Adrenal gland (tissue), 12 donors: ENCODE data around the gene MRFAP1. TPM values are rescaled to one million over a fixed set of nuclear protein-coding genes. Genes with fewer than 3 reads are reported as not detected.

ENCODE experiments used
- DNase-seq, 7 donors: peaks; one replicate each; pipeline ENCODE4 v3.0.0-alpha.2; 2019 to 2020
- H3K27ac ChIP-seq, 5 donors: fragments of 200-600 bp; sonication (generic) in 4 of 5; 1 replicate in 3 of 5; 2 replicates in 2 of 5; pipeline versions ENCODE4 v1.5.1 to v1.8.0; 2016 to 2020; ENCODE audit warnings: mild to moderate bottlenecking in 1 of 5
- H3K27me3 ChIP-seq: fragments of 200-600 bp; 2 replicates; pipeline ENCODE4 v1.8.0; 2021
- H3K36me3 ChIP-seq, 2 donors: fragments of 200-600 bp; replicated peaks in 1 of 2; 1 replicate in 1 of 2; 2 replicates in 1 of 2; pipeline versions ENCODE4 v1.5.1 to v1.8.0; 2018 to 2022
- H3K4me1 ChIP-seq, 2 donors: fragments of 200-600 bp; replicated peaks in 1 of 2; 1 replicate in 1 of 2; 2 replicates in 1 of 2; pipeline versions ENCODE4 v1.5.1 to v1.8.0; 2018 to 2021
- H3K4me3 ChIP-seq, 4 donors: fragments of 200-600 bp; sonication (generic) in 3 of 4; one replicate each; pipeline ENCODE4 v1.5.1; 2016 to 2018
- H3K9me3 ChIP-seq, 3 donors: fragments of 200-600 bp; sonication (generic) in 1 of 3; replicated peaks in 1 of 3; 1 replicate in 2 of 3; 2 replicates in 1 of 3; pipeline versions ENCODE4 v1.5.1 to v1.8.0; 2016 to 2021
- POLR2A ChIP-seq, 2 donors: fragments of 450-650 bp; IDR thresholded peaks; one replicate each; pipeline ENCODE4 v1.6.1; 2017; ENCODE audit warnings: antibody characterized with exemption in 2 of 2, mild to moderate bottlenecking in 2 of 2, moderate library complexity in 1 of 2
- WGBS, 4 donors: extraction: QIAGEN DNeasy Blood & Tissue Kit in 2 of 4; methylation state at CpG; one replicate each; pipeline versions ENCODE4 v1.1.5 to v1.1.7; 2013 to 2017; 5-methylcytosine and 5-hydroxymethylcytosine counted together
- intact Hi-C, 2 donors: fragments of 100-400 bp; cut with DNase I; formaldehyde crosslinking; loops; one replicate each; pipeline versions ENCODE4 v1.14.1 to v1.15.0; 2022 to 2023
- polyA plus RNA-seq, 3 donors: library from polyadenylated mRNA; stranded (reverse); fragments of 200-250 nt in 2 of 3; fragments of 350-450 nt in 1 of 3; fragmentation: Illumina TruSeq in 1 of 3; extraction: RNeasy Lipid Tissue Mini Kit (QIAGEN cat#74804) in 1 of 3; gene quantifications; one replicate each; pipeline ENCODE4 v1.2.3, GENCODE V29; 2013 to 2014
- total RNA-seq, 9 donors: library from RNA; depleted of rRNA in 4 of 9; stranded (reverse); fragments of >200 nt in 4 of 9; fragments of 120-200 nt in 1 of 9; fragmentation: NEBNext Ultra II Directional in 1 of 9; extraction: Animal tissue kit (Norgen Biotek cat#: 25700) in 1 of 9; gene quantifications; one replicate each; pipeline versions ENCODE4 v1.1.0 to v1.2.4, GENCODE V29; 2013 to 2023
- TF ChIP-seq, protein P1 (sequence below), 6 experiments: fragments of 450-650 bp in 4 of 6; fragments of 200-600 bp in 2 of 6; sonication (generic) in 1 of 6; IDR thresholded peaks; 1 replicate in 5 of 6; 2 replicates in 1 of 6; pipeline versions ENCODE4 v1.5.1 to v1.8.0; 2016 to 2021; ENCODE audit warnings: antibody characterized with exemption in 6 of 6, mild to moderate bottlenecking in 2 of 6, moderate library complexity in 1 of 6
- donor health status: healthy with polysubstance abuse.
- donor health status: Bipolar disorder and iron deficiency.
- donor health status: DM: yes; HTN: yes; CAD: no.
- donor health status: DM: no; HTN: no; CAD: no.
- donor health status: DM: no; HTN: no; CAD: no.
- donor health status: DM: yes; HTN: yes; CAD: no.

Gene MRFAP1
- total and polyA plus RNA-seq, 12 donors = 161 to 618 (median 329) TPM

GRCh38 chr4:6601661-6602250 lies 38.7 kb upstream of the MRFAP1 start:
- Histone ChIP-seq H3K9me3 (peaks cover 0 to 3% (median 0%) of the 10 kb centered on the region in 3 donors), H3K27ac (no peak overlapping the region), H3K4me1 (no peaks in the 10 kb centered on the region), H3K27me3 (no peaks in the 10 kb centered on the region), H3K4me3 (no peak overlapping the region), H3K36me3 (peaks cover 0 to 24% of the 10 kb centered on the region in 2 donors)
- TF ChIP-seq, protein P1, sequence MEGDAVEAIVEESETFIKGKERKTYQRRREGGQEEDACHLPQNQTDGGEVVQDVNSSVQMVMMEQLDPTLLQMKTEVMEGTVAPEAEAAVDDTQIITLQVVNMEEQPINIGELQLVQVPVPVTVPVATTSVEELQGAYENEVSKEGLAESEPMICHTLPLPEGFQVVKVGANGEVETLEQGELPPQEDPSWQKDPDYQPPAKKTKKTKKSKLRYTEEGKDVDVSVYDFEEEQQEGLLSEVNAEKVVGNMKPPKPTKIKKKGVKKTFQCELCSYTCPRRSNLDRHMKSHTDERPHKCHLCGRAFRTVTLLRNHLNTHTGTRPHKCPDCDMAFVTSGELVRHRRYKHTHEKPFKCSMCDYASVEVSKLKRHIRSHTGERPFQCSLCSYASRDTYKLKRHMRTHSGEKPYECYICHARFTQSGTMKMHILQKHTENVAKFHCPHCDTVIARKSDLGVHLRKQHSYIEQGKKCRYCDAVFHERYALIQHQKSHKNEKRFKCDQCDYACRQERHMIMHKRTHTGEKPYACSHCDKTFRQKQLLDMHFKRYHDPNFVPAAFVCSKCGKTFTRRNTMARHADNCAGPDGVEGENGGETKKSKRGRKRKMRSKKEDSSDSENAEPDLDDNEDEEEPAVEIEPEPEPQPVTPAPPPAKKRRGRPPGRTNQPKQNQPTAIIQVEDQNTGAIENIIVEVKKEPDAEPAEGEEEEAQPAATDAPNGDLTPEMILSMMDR (IDR thresholded peaks at IDR 0.05) = no peak
- TF ChIP-seq POLR2A (IDR thresholded peaks at IDR 0.05) = no peak
- no peak for DNase-seq
- 87 to 94% (median 90%) methylated on average over 6 to 10 of the region's 10 CpGs for WGBS, 4 donors
- intact Hi-C loops = no loop called here

GRCh38 chr4:6602289-6602688 lies 38.2 kb upstream of the MRFAP1 start:
- Histone ChIP-seq H3K27me3 (no peaks in the 10 kb centered on the region), H3K4me1 (no peaks in the 10 kb centered on the region), H3K9me3 (peaks cover 0 to 3% (median 0%) of the 10 kb centered on the region in 3 donors), H3K4me3 (no peak overlapping the region), H3K27ac (no peak overlapping the region), H3K36me3 (peaks cover 0 to 19% of the 10 kb centered on the region in 2 donors)
- no peak for TF ChIP-seq POLR2A (IDR thresholded peaks at IDR 0.05)
- DNase-seq = no peak
- intact Hi-C loops = no loop called here
- 94 to 98% (median 94%) methylated on average over 5 to 6 of the region's 6 CpGs for WGBS, 4 donors

DNA sequence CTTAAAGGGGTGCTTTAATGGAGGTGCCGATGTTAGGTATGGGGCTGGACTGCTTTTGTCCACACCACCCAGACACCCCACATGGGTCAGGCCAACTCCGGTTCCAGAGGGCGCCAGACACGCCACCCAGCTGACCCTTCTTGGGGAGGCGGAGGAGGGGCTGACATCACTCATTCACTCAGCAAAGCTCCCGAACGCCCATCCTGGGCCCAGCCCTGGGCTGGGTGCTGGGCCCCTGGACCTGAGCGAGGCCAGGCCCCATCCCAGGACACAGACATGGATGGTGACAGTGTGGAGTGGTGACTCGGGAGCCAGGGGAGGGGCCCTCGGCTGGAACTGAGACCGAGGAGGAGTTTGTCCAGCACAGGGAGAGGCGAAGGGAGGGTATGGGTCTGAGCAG lies 37.4 kb upstream of the MRFAP1 start:
- no peaks in the 10 kb centered on the region for H3K27me3 ChIP-seq
- peaks cover 0 to 23% of the 10 kb centered on the region in 2 donors for H3K36me3 ChIP-seq
- H3K9me3 ChIP-seq = peaks cover 0 to 3% (median 0%) of the 10 kb centered on the region in 3 donors
- H3K4me3 ChIP-seq = no peak overlapping the region
- intact Hi-C loops = no loop called here
- 78 to 98% (median 93%) methylated on average over 6 to 12 of the region's 12 CpGs for WGBS, 4 donors
- H3K27ac ChIP-seq = no peak overlapping the region
- DNase-seq = no peak
- no peaks in the 10 kb centered on the region for H3K4me1 ChIP-seq
- TF ChIP-seq POLR2A (IDR thresholded peaks at IDR 0.05) = no peak
- TF ChIP-seq, protein P1 (IDR thresholded peaks at IDR 0.05) = no peak

DNA sequence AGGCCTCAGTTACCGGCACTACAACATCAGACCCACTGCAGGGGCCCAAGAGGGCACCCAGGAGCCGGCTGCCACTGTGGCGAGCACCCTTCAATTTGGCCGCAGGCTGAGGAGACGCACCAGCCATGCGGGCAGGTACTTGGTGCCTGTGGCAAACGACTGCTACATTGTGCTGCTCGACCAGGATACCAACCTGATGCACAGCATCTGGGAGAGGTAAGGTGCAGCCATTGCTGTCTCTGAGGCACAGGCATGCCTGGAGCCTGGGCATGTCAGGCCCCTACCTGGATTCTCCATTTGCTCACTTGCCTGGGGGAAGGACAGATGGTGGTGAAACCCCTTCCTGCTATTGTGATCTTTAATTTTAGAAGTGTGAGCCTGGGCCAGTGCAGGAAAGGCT lies 35.4 kb upstream of the MRFAP1 start:
- Histone ChIP-seq H3K27me3 (no peaks in the 10 kb centered on the region), H3K36me3 (peaks cover 0 to 23% of the 10 kb centered on the region in 2 donors), H3K4me3 (no peak overlapping the region), H3K4me1 (no peaks in the 10 kb centered on the region), H3K27ac (no peak overlapping the region), H3K9me3 (peaks cover 0 to 3% (median 0%) of the 10 kb centered on the region in 3 donors)
- no peak for DNase-seq
- WGBS, 4 donors = 98 to 100% (median 99%) methylated on average over 5 to 8 of the region's 8 CpGs
- no peak for TF ChIP-seq POLR2A (IDR thresholded peaks at IDR 0.05)
- TF ChIP-seq, protein P1 (IDR thresholded peaks at IDR 0.05) = no peak
- intact Hi-C loops = no loop called here

DNA sequence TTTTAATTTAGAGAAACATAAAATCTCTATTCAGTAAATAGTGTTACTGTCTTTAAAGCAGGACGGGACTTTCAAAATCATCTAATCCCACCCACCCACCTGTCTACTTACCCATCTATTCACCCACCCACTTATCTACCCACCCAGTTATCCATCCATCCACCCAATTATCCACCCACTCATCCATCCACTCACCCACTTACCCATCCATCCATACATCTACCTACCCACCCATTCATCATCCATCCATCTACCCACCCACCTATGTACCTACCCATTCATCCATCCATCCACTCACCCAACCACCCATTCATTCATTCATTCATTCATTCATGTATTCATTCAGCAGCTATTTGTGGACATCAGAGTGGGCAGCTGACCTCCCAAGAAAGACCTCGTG lies 34.9 kb upstream of the MRFAP1 start:
- no peak overlapping the region for H3K4me3 ChIP-seq
- H3K36me3 ChIP-seq = peaks cover 0 to 23% of the 10 kb centered on the region in 2 donors
- WGBS, 4 donors = 95 to 100% (median 97%) methylated on average over 2 of the region's 2 CpGs
- no peaks in the 10 kb centered on the region for H3K27me3 ChIP-seq
- DNase-seq = no peak
- intact Hi-C loops = no loop called here
- TF ChIP-seq POLR2A (IDR thresholded peaks at IDR 0.05) = no peak
- TF ChIP-seq, protein P1 (IDR thresholded peaks at IDR 0.05) = no peak
- H3K27ac ChIP-seq = no peak overlapping the region
- no peaks in the 10 kb centered on the region for H3K4me1 ChIP-seq
- H3K9me3 ChIP-seq = peaks cover 0 to 3% (median 0%) of the 10 kb centered on the region in 3 donors
